Liver (tissue), 9 donors: ENCODE measurements around the gene ENTPD7. TPM values are rescaled to one million over a fixed set of nuclear protein-coding genes. Genes with fewer than 3 reads are reported as not detected.

Experiments used
- DNase-seq: peaks from one replicate; pipeline ENCODE4 v3.0.0-alpha.2; 2017; ENCODE audit warnings: low spot score
- H3K27ac ChIP-seq, 2 donors: one replicate each; pipeline ENCODE4 v1.7.0; 2013; ENCODE audit warnings: inconsistent platforms in 2 of 2, low read length in 2 of 2, control low read depth in 1 of 2, low read depth in 1 of 2, mild to moderate bottlenecking in 1 of 2
- H3K27me3 ChIP-seq, 4 donors: one replicate each; pipeline versions ENCODE4 v1.6.1 to v1.7.0; 2013; ENCODE audit warnings: low read length in 3 of 4, inconsistent platforms in 1 of 4, mild to moderate bottlenecking in 1 of 4, moderate library complexity in 1 of 4; ENCODE audit not compliant: control insufficient read depth in 4 of 4, insufficient read depth in 4 of 4
- H3K36me3 ChIP-seq, 4 donors: one replicate each; pipeline versions ENCODE4 v1.6.1 to v1.7.0; 2013; ENCODE audit warnings: low read length in 3 of 4, mild to moderate bottlenecking in 3 of 4, low read depth in 1 of 4, moderate library complexity in 1 of 4; ENCODE audit not compliant: control insufficient read depth in 4 of 4, insufficient read depth in 3 of 4
- H3K4me1 ChIP-seq, 4 donors: one replicate each; pipeline versions ENCODE4 v1.6.1 to v1.7.0; 2013; ENCODE audit warnings: low read length in 3 of 4, mild to moderate bottlenecking in 3 of 4, moderate library complexity in 1 of 4; ENCODE audit not compliant: control insufficient read depth in 4 of 4, insufficient read depth in 4 of 4
- H3K4me3 ChIP-seq, 3 donors: one replicate each; pipeline versions ENCODE4 v1.6.1 to v1.7.0; 2013; ENCODE audit warnings: low read length in 3 of 3, control low read depth in 1 of 3, low read depth in 1 of 3, mild to moderate bottlenecking in 1 of 3
- H3K9ac ChIP-seq, 2 donors: one replicate each; pipeline ENCODE4 v1.7.0; 2013; ENCODE audit warnings: low read length in 2 of 2, mild to moderate bottlenecking in 2 of 2, moderate library complexity in 2 of 2, control low read depth in 1 of 2, low read depth in 1 of 2
- H3K9me3 ChIP-seq, 4 donors: one replicate each; pipeline versions ENCODE4 v1.6.1 to v1.7.0; 2013; ENCODE audit warnings: low read length in 3 of 4; ENCODE audit not compliant: control insufficient read depth in 4 of 4
- EGR1 ChIP-seq, 2 donors: IDR thresholded peaks; 2 replicates each; pipeline ENCODE4 v1.6.1; 2016 to 2018; ENCODE audit warnings: antibody characterized with exemption in 2 of 2, low read depth in 2 of 2
- FOXA1 ChIP-seq: IDR thresholded peaks from 2 replicates; pipeline ENCODE4 v1.6.1; 2016; ENCODE audit warnings: antibody characterized with exemption
- FOXA2 ChIP-seq: IDR thresholded peaks from 2 replicates; pipeline ENCODE4 v1.6.1; 2016; ENCODE audit warnings: antibody characterized with exemption
- GABPA ChIP-seq, 2 donors: IDR thresholded peaks in 1 of 2; conservative IDR thresholded peaks in 1 of 2; 2 replicates each; pipeline ENCODE4 v1.6.1; 2016; ENCODE audit warnings: antibody characterized with exemption in 2 of 2, mild to moderate bottlenecking in 1 of 2, moderate library complexity in 1 of 2
- HNF4A ChIP-seq, 2 donors: conservative IDR thresholded peaks; 2 replicates each; pipeline ENCODE4 v1.6.1; 2016; ENCODE audit warnings: antibody characterized with exemption in 2 of 2, mild to moderate bottlenecking in 2 of 2
- HNF4G ChIP-seq: IDR thresholded peaks from 2 replicates; pipeline ENCODE4 v1.6.1; 2016; ENCODE audit warnings: antibody characterized with exemption
- JUND ChIP-seq, 2 donors: IDR thresholded peaks; 2 replicates each; pipeline ENCODE4 v1.6.1; 2016; ENCODE audit warnings: antibody characterized with exemption in 2 of 2
- MAX ChIP-seq: IDR thresholded peaks from 2 replicates; pipeline ENCODE4 v1.6.1; 2016; ENCODE audit warnings: antibody characterized with exemption
- NR2F2 ChIP-seq: IDR thresholded peaks from 2 replicates; pipeline ENCODE4 v1.6.1; 2016; ENCODE audit warnings: antibody characterized with exemption
- RAD21 ChIP-seq, 2 donors: IDR thresholded peaks; 2 replicates each; pipeline ENCODE4 v1.6.1; 2016; ENCODE audit warnings: antibody characterized with exemption in 2 of 2, mild to moderate bottlenecking in 2 of 2
- RXRA ChIP-seq, 2 donors: IDR thresholded peaks; 2 replicates each; pipeline ENCODE4 v1.6.1; 2017 to 2018; ENCODE audit warnings: antibody characterized with exemption in 2 of 2, mild to moderate bottlenecking in 1 of 2
- SP1 ChIP-seq: IDR thresholded peaks from 2 replicates; pipeline ENCODE4 v1.6.1; 2018; ENCODE audit warnings: antibody characterized with exemption, mild to moderate bottlenecking
- TAF1 ChIP-seq: conservative IDR thresholded peaks from 2 replicates; pipeline ENCODE4 v1.6.1; 2016; ENCODE audit warnings: antibody characterized with exemption, mild to moderate bottlenecking
- YY1 ChIP-seq: IDR thresholded peaks from 2 replicates; pipeline ENCODE4 v1.6.1; 2016; ENCODE audit warnings: antibody characterized with exemption, mild to moderate bottlenecking
- ZBTB33 ChIP-seq: IDR thresholded peaks from 2 replicates; pipeline ENCODE4 v1.6.1; 2016; ENCODE audit warnings: antibody characterized with exemption
- WGBS: extraction: QIAGEN DNeasy Blood & Tissue Kit; methylation state at CpG from one replicate; pipeline ENCODE4 v1.1.7; 2013; 5-methylcytosine and 5-hydroxymethylcytosine counted together
- polyA plus RNA-seq, 2 donors: library from polyadenylated mRNA; stranded (reverse) in 1 of 2; unstranded in 1 of 2; fragments of 200-250 nt in 1 of 2; fragments of >200 nt in 1 of 2; fragmentation: Nextera tagmentation in 1 of 2; extraction: Ambion mirVana in 1 of 2; gene quantifications; one replicate each; pipeline versions ENCODE4 v1.2.1 to v1.2.3, GENCODE V29; 2013 to 2015
- total RNA-seq, 2 donors: library from RNA; depleted of rRNA; stranded (reverse); fragments of >200 nt; gene quantifications; one replicate each; pipeline ENCODE4 v1.2.3, GENCODE V29; 2014
- TF ChIP-seq, protein P1 (sequence below): IDR thresholded peaks from 2 replicates; pipeline ENCODE4 v1.6.1; 2016; ENCODE audit warnings: antibody characterized with exemption
- TF ChIP-seq, protein P2 (sequence below): fragments of 150-350 bp; IDR thresholded peaks from 2 replicates; pipeline ENCODE4 v1.5.1; 2017; ENCODE audit warnings: improper control_type of control experiment, low read depth, low read length; ENCODE audit not compliant: missing input control
- donor health status: healthy.
- donor health status: healthy.
- donor health status: healthy.
- donor health status: healthy.
- donor health status: healthy.

ENTPD7 gene
- total and polyA plus RNA-seq, 4 donors: 2.0 to 27.2 (median 12.1) TPM

- WGBS: 83% methylated on average over 2 of the region's 2 CpGs
- no peak for DNase-seq
- no peak overlapping the region for H3K4me3 ChIP-seq
- TF ChIP-seq RXRA (IDR thresholded peaks at IDR 0.05): no peak
- TF ChIP-seq SP1: no peak
- no peak for TF ChIP-seq JUND (IDR thresholded peaks at IDR 0.05)
- TF ChIP-seq FOXA1: no peak
- TF ChIP-seq HNF4G: no peak
- TF ChIP-seq RAD21 (IDR thresholded peaks at IDR 0.05): no peak
- TF ChIP-seq NR2F2: no peak
- TF ChIP-seq FOXA2: no peak
- TF ChIP-seq HNF4A (conservative IDR thresholded peaks at IDR 0.05): no peak
- no peak for TF ChIP-seq ZBTB33
- TF ChIP-seq YY1: no peak
- TF ChIP-seq, protein P1, sequence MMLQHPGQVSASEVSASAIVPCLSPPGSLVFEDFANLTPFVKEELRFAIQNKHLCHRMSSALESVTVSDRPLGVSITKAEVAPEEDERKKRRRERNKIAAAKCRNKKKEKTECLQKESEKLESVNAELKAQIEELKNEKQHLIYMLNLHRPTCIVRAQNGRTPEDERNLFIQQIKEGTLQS: no peak
- no peak for TF ChIP-seq GABPA (IDR thresholded peaks at IDR 0.05 in 1 of 2, conservative IDR thresholded peaks at IDR 0.05 in 1 of 2)
- TF ChIP-seq, protein P2, sequence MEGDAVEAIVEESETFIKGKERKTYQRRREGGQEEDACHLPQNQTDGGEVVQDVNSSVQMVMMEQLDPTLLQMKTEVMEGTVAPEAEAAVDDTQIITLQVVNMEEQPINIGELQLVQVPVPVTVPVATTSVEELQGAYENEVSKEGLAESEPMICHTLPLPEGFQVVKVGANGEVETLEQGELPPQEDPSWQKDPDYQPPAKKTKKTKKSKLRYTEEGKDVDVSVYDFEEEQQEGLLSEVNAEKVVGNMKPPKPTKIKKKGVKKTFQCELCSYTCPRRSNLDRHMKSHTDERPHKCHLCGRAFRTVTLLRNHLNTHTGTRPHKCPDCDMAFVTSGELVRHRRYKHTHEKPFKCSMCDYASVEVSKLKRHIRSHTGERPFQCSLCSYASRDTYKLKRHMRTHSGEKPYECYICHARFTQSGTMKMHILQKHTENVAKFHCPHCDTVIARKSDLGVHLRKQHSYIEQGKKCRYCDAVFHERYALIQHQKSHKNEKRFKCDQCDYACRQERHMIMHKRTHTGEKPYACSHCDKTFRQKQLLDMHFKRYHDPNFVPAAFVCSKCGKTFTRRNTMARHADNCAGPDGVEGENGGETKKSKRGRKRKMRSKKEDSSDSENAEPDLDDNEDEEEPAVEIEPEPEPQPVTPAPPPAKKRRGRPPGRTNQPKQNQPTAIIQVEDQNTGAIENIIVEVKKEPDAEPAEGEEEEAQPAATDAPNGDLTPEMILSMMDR: no peak
- TF ChIP-seq TAF1: no peak
- no peak overlapping the region for H3K9ac ChIP-seq
- H3K4me1 ChIP-seq: peaks cover 0 to 9% (median 3%) of the 10 kb centered on the region in 4 donors
- no peaks in the 10 kb centered on the region for H3K27me3 ChIP-seq
- no peaks in the 10 kb centered on the region for H3K9me3 ChIP-seq
- no peak overlapping the region for H3K27ac ChIP-seq
- peaks cover 0 to 17% (median 3%) of the 10 kb centered on the region in 4 donors for H3K36me3 ChIP-seq
Measured at GRCh38 chr10:99685597-99685967, 26.3 kb downstream of the ENTPD7 start.

DNA sequence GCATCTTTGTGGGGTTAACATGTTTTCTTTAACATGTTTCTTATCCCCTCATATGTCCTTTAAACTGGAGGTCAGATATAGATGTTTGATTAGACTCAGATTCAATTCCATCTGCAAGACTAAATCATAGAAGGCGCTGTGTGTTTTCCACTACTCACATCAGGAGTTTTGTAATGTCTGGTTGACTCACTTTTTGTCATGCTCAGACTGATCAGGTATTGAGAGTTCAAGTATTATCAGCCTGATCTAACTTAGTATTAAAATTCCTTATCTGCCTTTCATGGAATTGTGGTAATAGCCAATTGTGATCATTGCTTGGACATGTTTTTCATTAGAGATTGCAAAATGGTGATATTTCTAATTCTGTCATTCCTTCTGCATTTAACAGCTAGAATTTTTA lies 30.2 kb downstream of the ENTPD7 start:
- no peak for DNase-seq
- no peak overlapping the region for H3K9ac ChIP-seq
- WGBS: 97% methylated on average over 1 of the region's 1 CpG
- H3K27ac ChIP-seq: no peak overlapping the region
- H3K27me3 ChIP-seq: no peaks in the 10 kb centered on the region
- H3K4me1 ChIP-seq: no peaks in the 10 kb centered on the region
- peaks cover 3 to 32% (median 12%) of the 10 kb centered on the region in 4 donors for H3K36me3 ChIP-seq
- H3K4me3 ChIP-seq: no peak overlapping the region
- TF ChIP-seq JUND (IDR thresholded peaks at IDR 0.05) (no peak), HNF4A (conservative IDR thresholded peaks at IDR 0.05) (no peak), GABPA (IDR thresholded peaks at IDR 0.05 in 1 of 2, conservative IDR thresholded peaks at IDR 0.05 in 1 of 2) (no peak), RXRA (IDR thresholded peaks at IDR 0.05) (no peak)
- no peaks in the 10 kb centered on the region for H3K9me3 ChIP-seq

- Histone ChIP-seq H3K4me3 (no peak overlapping the region), H3K9me3 (no peaks in the 10 kb centered on the region), H3K27ac (no peak overlapping the region), H3K27me3 (no peaks in the 10 kb centered on the region), H3K4me1 (peaks cover 0 to 16% (median 3%) of the 10 kb centered on the region in 4 donors), H3K36me3 (peaks cover 6 to 37% (median 20%) of the 10 kb centered on the region in 4 donors), H3K9ac (no peak overlapping the region)
- no peak for DNase-seq
- WGBS: over 99% methylated on average over 3 of the region's 3 CpGs
- TF ChIP-seq MAX: no peak
- no peak for TF ChIP-seq HNF4G
- no peak for TF ChIP-seq RXRA (IDR thresholded peaks at IDR 0.05)
- no peak for TF ChIP-seq TAF1
- no peak for TF ChIP-seq FOXA2
- no peak for TF ChIP-seq NR2F2
- no peak for TF ChIP-seq EGR1 (IDR thresholded peaks at IDR 0.05; ENCODE audit: low read depth in 2 of 2)
- no peak for TF ChIP-seq HNF4A (conservative IDR thresholded peaks at IDR 0.05)
- no peak for TF ChIP-seq GABPA (IDR thresholded peaks at IDR 0.05 in 1 of 2, conservative IDR thresholded peaks at IDR 0.05 in 1 of 2)
- no peak for TF ChIP-seq JUND (IDR thresholded peaks at IDR 0.05)
- no peak for TF ChIP-seq ZBTB33
- TF ChIP-seq, protein P2: no peak
- no peak for TF ChIP-seq YY1
Measured at GRCh38 chr10:99693933-99694583, 34.7 kb downstream of the ENTPD7 start.
